ENCODE measurements around the gene PANX3. TPM values are rescaled to one million over a fixed set of nuclear protein-coding genes. Genes with fewer than 3 reads are reported as not detected.

PANX3 gene
- total RNA-seq, 1 donor from 2014 or later = 0.25 TPM

Small RNAs within 50 kb of the gene (small RNA-seq; reads per million reads assigned to genes)
- gene RNA5SP352 (ENCODE audit: low replicate concordance) = not detected

Other genes starting within 250 kb of the PANX3 start
- gene OR8B2, start 226.9 kb upstream of the PANX3 start, total RNA-seq = not detected
- gene OR8B3, start 212.4 kb upstream of the PANX3 start, total RNA-seq = not detected
- gene OR8B4, start 186.6 kb upstream of the PANX3 start, total RNA-seq = not detected
- not detected for gene OR8B8, start 165.7 kb upstream of the PANX3 start, total RNA-seq
- not detected for gene OR8B12, start 67.8 kb upstream of the PANX3 start, total RNA-seq
- not detected for gene OR8A1, start 41.4 kb upstream of the PANX3 start, total RNA-seq
- gene TBRG1, start 11.4 kb downstream of the PANX3 start, total RNA-seq = 26.8 TPM
- gene SIAE, start 62.3 kb downstream of the PANX3 start, total RNA-seq = 6.9 TPM
- 5.4 TPM for gene SPA17, start 62.5 kb downstream of the PANX3 start, total RNA-seq
- gene NRGN, start 128.5 kb downstream of the PANX3 start, total RNA-seq = 1.5 TPM
- 0.49 TPM for gene VSIG2, start 140.8 kb downstream of the PANX3 start, total RNA-seq
- gene ESAM, start 150.9 kb downstream of the PANX3 start, total RNA-seq = 6.1 TPM
- 18.7 TPM for gene MSANTD2, start 189.0 kb downstream of the PANX3 start, total RNA-seq

All from temporal lobe (tissue), 2 donors.